OCI-LY3 (cell line): ENCODE data around the gene ADGRL1.
"Not testable (repeated sequence)": the region's sequence is repeated elsewhere in the genome, so short reads cannot be mapped to it uniquely, and the experiment has no call there.

Experiments used
- H2AFZ ChIP-seq: fragments of 200-600, 300-600 bp; shearing (Covaris generic); 2 replicates; pipeline ENCODE4 v1.6.0; 2014; ENCODE audit warnings: antibody characterized with exemption, low read depth, low read length
- H3K27ac ChIP-seq: fragments of 200-600, 300-600 bp; sonication (generic); 2 replicates; pipeline ENCODE4 v1.5.1; 2014; ENCODE audit warnings: mild to moderate bottlenecking, low read length, moderate library complexity, mixed read lengths
- H3K27me3 ChIP-seq: fragments of 200-600, 300-600 bp; sonication (generic); 2 replicates; pipeline ENCODE4 v1.6.1; 2014; ENCODE audit warnings: low read depth, low read length, mixed read lengths
- H3K36me3 ChIP-seq: fragments of 200-600, 300-600 bp; sonication (generic); replicated peaks from 2 replicates; pipeline ENCODE3; 2014; ENCODE audit warnings: low read depth, low read length, mixed read lengths
- H3K4me1 ChIP-seq: fragments of 300-600, 200-600 bp; sonication (generic); 2 replicates; pipeline ENCODE4 v1.6.1; 2014; ENCODE audit warnings: low read length, mixed read lengths
- H3K4me2 ChIP-seq: fragments of 200-600, 300-600 bp; sonication (generic); 2 replicates; pipeline ENCODE4 v1.6.1; 2014; ENCODE audit warnings: low read length, mixed read lengths
- H3K4me3 ChIP-seq: fragments of 300-600, 200-600 bp; sonication (generic); 2 replicates; pipeline ENCODE4 v1.5.1; 2014; ENCODE audit warnings: antibody characterized with exemption, mild to moderate bottlenecking, low read length, moderate library complexity
- H3K79me2 ChIP-seq: fragments of 300-600, 200-600 bp; shearing (Covaris generic); 2 replicates; pipeline ENCODE4 v1.6.1; 2014; ENCODE audit warnings: mild to moderate bottlenecking, low read length, mixed read lengths
- H3K9ac ChIP-seq: fragments of 300-600, 200-600 bp; shearing (Covaris generic); 2 replicates; pipeline ENCODE4 v1.6.0; 2014; ENCODE audit warnings: mild to moderate bottlenecking, low read length, moderate library complexity
- H3K9me3 ChIP-seq: fragments of 200-600, 300-600 bp; shearing (Covaris generic); 2 replicates; pipeline ENCODE4 v1.6.1; 2014; ENCODE audit warnings: low read length, mixed read lengths; ENCODE audit not compliant: insufficient read depth
- H4K20me1 ChIP-seq: fragments of 200-600, 300-600 bp; sonication (generic); 2 replicates; pipeline ENCODE4 v1.6.1; 2016; ENCODE audit warnings: low read length, mixed read lengths; ENCODE audit not compliant: insufficient read depth
- CTCF ChIP-seq: fragments of 200-600, 300-600 bp; sonication (generic); IDR thresholded peaks from 2 replicates; pipeline ENCODE4 v1.5.1; 2014; ENCODE audit warnings: antibody characterized with exemption, low read length, low read depth
- EZH2phosphoT487 ChIP-seq: fragments of 200-600 bp; shearing (Covaris generic); IDR thresholded peaks from 2 replicates; pipeline ENCODE4 v1.6.1; 2018; ENCODE audit warnings: antibody characterized with exemption, mixed run types, low read depth

Gene ADGRL1

GRCh38 chr19:14197882-14198281, 8.1 kb downstream of the ADGRL1 start:
- TF ChIP-seq EZH2phosphoT487 (no peak), CTCF (no peak)
- Histone ChIP-seq H3K9me3 (no peaks in the 10 kb centered on the region), H3K4me1 (peaks cover 36% of the 10 kb centered on the region), H3K27me3 (no peaks in the 10 kb centered on the region), H3K4me3 (0 out of 2 replicates have a peak overlapping the region, but pooled peaks have one; percentile 0), H4K20me1 (no peaks in the 10 kb centered on the region), H3K4me2 (peak overlapping the region; percentile 26), H3K36me3 (no peaks in the 10 kb centered on the region), H3K79me2 (no peaks in the 10 kb centered on the region), H3K9ac (no peak overlapping the region), H2AFZ (no peak overlapping the region), H3K27ac (peak overlapping the region; percentile 45)

GRCh38 chr19:14197288-14197687, 8.7 kb downstream of the ADGRL1 start:
- H3K9ac ChIP-seq, H4K20me1 ChIP-seq, H3K9me3 ChIP-seq, H2AFZ ChIP-seq, H3K36me3 ChIP-seq, H3K79me2 ChIP-seq, H3K27me3 ChIP-seq, H3K4me3 ChIP-seq: not testable (repeated sequence)
- Histone ChIP-seq H3K27ac (0 out of 2 replicates have a peak overlapping the region, but pooled peaks have one; percentile 23), H3K4me1 (peaks cover 36% of the 10 kb centered on the region), H3K4me2 (peak overlapping the region; percentile 26)

DNA sequence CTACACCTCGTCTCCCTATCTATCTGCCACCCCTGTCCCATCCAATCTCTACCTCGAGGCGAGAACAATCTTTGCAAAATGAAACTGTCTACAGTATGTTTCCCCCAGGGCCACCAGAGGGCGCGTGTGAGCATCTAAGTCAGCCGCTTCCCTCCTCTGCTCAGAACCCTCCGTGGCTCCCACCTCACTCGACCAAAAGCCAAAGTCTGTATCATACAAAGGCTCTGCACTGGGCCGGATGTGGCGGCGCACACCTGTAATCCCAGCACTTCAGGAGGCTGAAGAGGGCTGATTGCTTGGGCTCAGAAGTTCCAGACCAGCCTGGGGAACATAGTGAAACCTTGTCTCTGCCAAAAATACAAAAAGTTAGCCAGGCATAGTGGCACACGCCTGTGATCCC, 9.9 kb downstream of the ADGRL1 start:
- Histone ChIP-seq H3K4me3 (peak overlapping the region; percentile 63), H3K9ac (peak overlapping the region; percentile 25; the same call in 1 of the 2 replicates), H3K4me1 (peaks cover 36% of the 10 kb centered on the region), H3K4me2 (peak overlapping the region; percentile 64), H2AFZ (peak overlapping the region; percentile 68; the same call in 1 of the 2 replicates)
- H3K27ac ChIP-seq, H3K36me3 ChIP-seq, H3K27me3 ChIP-seq, H3K79me2 ChIP-seq, H3K9me3 ChIP-seq, H4K20me1 ChIP-seq: not testable (repeated sequence)
- TF ChIP-seq CTCF: peak; percentile 72

- H2AFZ ChIP-seq, H4K20me1 ChIP-seq, H3K27me3 ChIP-seq, H3K4me2 ChIP-seq, H3K4me3 ChIP-seq, H3K9ac ChIP-seq, H3K36me3 ChIP-seq, H3K9me3 ChIP-seq, H3K79me2 ChIP-seq, H3K27ac ChIP-seq: not testable (repeated sequence)
- peaks cover 34% of the 10 kb centered on the region for H3K4me1 ChIP-seq
These were observed 10.8 kb downstream of the ADGRL1 start for GRCh38 chr19:14195216-14195615.

- H3K27me3 ChIP-seq: no peaks in the 10 kb centered on the region
- H3K9me3 ChIP-seq: no peaks in the 10 kb centered on the region
- no peak overlapping the region for H2AFZ ChIP-seq
- no peaks in the 10 kb centered on the region for H3K4me1 ChIP-seq
- H3K4me3 ChIP-seq: no peak overlapping the region
- H3K36me3 ChIP-seq: no peaks in the 10 kb centered on the region
- H3K27ac ChIP-seq: no peak overlapping the region
- no peaks in the 10 kb centered on the region for H4K20me1 ChIP-seq
- no peak overlapping the region for H3K9ac ChIP-seq
- H3K79me2 ChIP-seq: no peaks in the 10 kb centered on the region
- no peak overlapping the region for H3K4me2 ChIP-seq
- TF ChIP-seq EZH2phosphoT487 (no peak), CTCF (no peak)
These were observed 16.6 kb downstream of the ADGRL1 start for GRCh38 chr19:14189415-14189814.

GRCh38 chr19:14188086-14188485, 17.9 kb downstream of the ADGRL1 start:
- H3K36me3 ChIP-seq, H3K27me3 ChIP-seq, H3K9me3 ChIP-seq, H3K4me3 ChIP-seq, H3K27ac ChIP-seq, H3K9ac ChIP-seq, H4K20me1 ChIP-seq, H3K4me1 ChIP-seq, H3K4me2 ChIP-seq, H3K79me2 ChIP-seq, H2AFZ ChIP-seq: not testable (repeated sequence)
